Measurements from ENCODE around the gene ADGRG2. TPM values are rescaled to one million over a fixed set of nuclear protein-coding genes. Genes with fewer than 3 reads are reported as not detected.

Gene ADGRG2
- total and polyA plus RNA-seq, 12 donors = 0.24 to 1.7 (median 0.46) TPM

DNA sequence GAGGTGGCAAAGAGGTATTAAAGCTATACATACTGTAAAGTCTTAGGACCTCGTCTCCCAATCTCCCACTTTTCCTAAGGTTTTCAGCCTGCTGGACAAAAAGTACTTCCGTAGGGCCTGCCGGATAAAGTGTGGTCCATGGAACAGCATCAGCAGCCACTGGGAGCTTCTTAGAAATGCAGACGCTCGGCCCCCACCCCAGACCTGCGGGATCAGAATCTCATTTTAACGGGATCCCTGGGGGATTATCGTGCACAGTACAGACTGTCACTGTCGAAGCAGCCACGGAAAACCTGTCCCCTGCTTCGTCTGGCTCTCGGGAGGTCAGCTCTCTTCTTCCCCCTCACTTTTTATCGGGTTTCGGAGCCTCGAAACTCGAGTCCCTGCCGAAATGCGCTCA, 802 bp downstream of the ADGRG2 start:
- Histone ChIP-seq H3K4me3 (peak overlapping the region in 1 of 4 donors; percentile 48), H3K27ac (no peak overlapping the region)

GRCh38 chrX:19110642-19111041, 11.6 kb downstream of the ADGRG2 start:
- Histone ChIP-seq H3K4me3 (no peak overlapping the region), H3K9me3 (replicated peaks in 1 of 3) (no peaks in the 10 kb centered on the region), H3K4me1 (replicated peaks in 1 of 2) (no peaks in the 10 kb centered on the region), H3K36me3 (replicated peaks in 1 of 2) (no peaks in the 10 kb centered on the region), H3K27me3 (peaks cover 41% of the 10 kb centered on the region), H3K27ac (no peak overlapping the region)
- no peak for DNase-seq
- TF ChIP-seq, protein P1, sequence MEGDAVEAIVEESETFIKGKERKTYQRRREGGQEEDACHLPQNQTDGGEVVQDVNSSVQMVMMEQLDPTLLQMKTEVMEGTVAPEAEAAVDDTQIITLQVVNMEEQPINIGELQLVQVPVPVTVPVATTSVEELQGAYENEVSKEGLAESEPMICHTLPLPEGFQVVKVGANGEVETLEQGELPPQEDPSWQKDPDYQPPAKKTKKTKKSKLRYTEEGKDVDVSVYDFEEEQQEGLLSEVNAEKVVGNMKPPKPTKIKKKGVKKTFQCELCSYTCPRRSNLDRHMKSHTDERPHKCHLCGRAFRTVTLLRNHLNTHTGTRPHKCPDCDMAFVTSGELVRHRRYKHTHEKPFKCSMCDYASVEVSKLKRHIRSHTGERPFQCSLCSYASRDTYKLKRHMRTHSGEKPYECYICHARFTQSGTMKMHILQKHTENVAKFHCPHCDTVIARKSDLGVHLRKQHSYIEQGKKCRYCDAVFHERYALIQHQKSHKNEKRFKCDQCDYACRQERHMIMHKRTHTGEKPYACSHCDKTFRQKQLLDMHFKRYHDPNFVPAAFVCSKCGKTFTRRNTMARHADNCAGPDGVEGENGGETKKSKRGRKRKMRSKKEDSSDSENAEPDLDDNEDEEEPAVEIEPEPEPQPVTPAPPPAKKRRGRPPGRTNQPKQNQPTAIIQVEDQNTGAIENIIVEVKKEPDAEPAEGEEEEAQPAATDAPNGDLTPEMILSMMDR (IDR thresholded peaks at IDR 0.05) = no peak
- no peak for TF ChIP-seq POLR2A (IDR thresholded peaks at IDR 0.05)
- 77 to 97% (median 89%) methylated on average over 2 of the region's 2 CpGs for WGBS, 4 donors
- intact Hi-C loops (cut with DNase I) = no loop called here

More for the DNA sequence above, 802 bp downstream of the ADGRG2 start:
- H3K9me3 ChIP-seq (replicated peaks in 1 of 3) = no peaks in the 10 kb centered on the region
- peaks cover 50% of the 10 kb centered on the region for H3K27me3 ChIP-seq
- WGBS, 4 donors = 6 to 40% (median 29%) methylated on average over 1 to 18 of the region's 18 CpGs
- no peaks in the 10 kb centered on the region for H3K4me1 ChIP-seq (replicated peaks in 1 of 2)
- no peaks in the 10 kb centered on the region for H3K36me3 ChIP-seq (replicated peaks in 1 of 2)
- TF ChIP-seq POLR2A (IDR thresholded peaks at IDR 0.05) = no peak
- TF ChIP-seq, protein P1 (IDR thresholded peaks at IDR 0.05) = no peak
- intact Hi-C loops (cut with DNase I) = no loop called here
- DNase-seq = no peak

DNA sequence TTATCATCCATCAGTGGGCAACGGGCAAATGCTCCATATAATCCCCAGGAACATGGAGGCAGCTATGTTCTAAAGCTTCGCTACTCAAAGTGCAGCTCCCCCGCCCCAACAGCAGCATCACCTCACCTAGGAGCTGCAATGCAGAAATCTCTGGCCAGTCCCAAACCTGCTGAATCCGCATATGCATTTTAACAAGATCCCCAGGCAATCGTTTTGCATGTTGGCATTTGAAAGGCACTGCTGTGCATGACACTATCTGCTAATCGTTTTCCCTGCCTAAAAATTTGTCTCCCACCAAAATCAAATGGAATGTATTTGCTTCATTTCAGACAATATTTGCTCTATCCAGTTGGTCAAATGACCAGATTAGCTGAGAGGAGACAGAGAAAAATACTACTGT, 15.2 kb downstream of the ADGRG2 start:
- Histone ChIP-seq H3K4me3 (no peak overlapping the region), H3K4me1 (replicated peaks in 1 of 2) (no peaks in the 10 kb centered on the region), H3K27me3 (peaks cover 42% of the 10 kb centered on the region), H3K36me3 (replicated peaks in 1 of 2) (no peaks in the 10 kb centered on the region), H3K9me3 (replicated peaks in 1 of 3) (no peaks in the 10 kb centered on the region), H3K27ac (no peak overlapping the region)
- TF ChIP-seq, protein P1 (IDR thresholded peaks at IDR 0.05) = no peak
- TF ChIP-seq POLR2A (IDR thresholded peaks at IDR 0.05) = no peak
- DNase-seq = no peak
- intact Hi-C loops (cut with DNase I) = no loop called here
- WGBS, 4 donors = 13 to 34% (median 25%) methylated on average over 1 to 6 of the region's 6 CpGs

- Histone ChIP-seq H3K4me1 (replicated peaks in 1 of 2) (no peaks in the 10 kb centered on the region), H3K4me3 (no peak overlapping the region), H3K9me3 (replicated peaks in 1 of 3) (no peaks in the 10 kb centered on the region), H3K27me3 (peaks cover 4% of the 10 kb centered on the region), H3K36me3 (replicated peaks in 1 of 2) (no peaks in the 10 kb centered on the region), H3K27ac (no peak overlapping the region)
- intact Hi-C loops (cut with DNase I) = no loop called here
- TF ChIP-seq, protein P1 (IDR thresholded peaks at IDR 0.05) = no peak
- TF ChIP-seq POLR2A (IDR thresholded peaks at IDR 0.05) = no peak
- DNase-seq = no peak
- WGBS, 4 donors = 86 to 89% (median 87%) methylated on average over 9 of the region's 9 CpGs
Measured at GRCh38 chrX:19100586-19100985, 21.7 kb downstream of the ADGRG2 start.

Data from adrenal gland (tissue), 12 donors.